Activated naive CD4-positive, alpha-beta T cell treated with anti-CD3 and anti-CD28 coated beads, Interleukin-2, amount 50 U/mL, for 16 hours (primary cell): ENCODE data around the gene MAP2K7.
"Not testable (repeated sequence)": the region's sequence is repeated elsewhere in the genome, so short reads cannot be mapped to it uniquely, and the experiment has no call there.

Experiments
- DNase-seq: peaks from one replicate; pipeline ENCODE4 v3.0.0-alpha.2; 2020

MAP2K7 gene

GRCh38 chr19:7885818-7886217 is 17.9 kb upstream of the MAP2K7 start:
- DNase-seq, result no peak

GRCh38 chr19:7887408-7888144 is 16.1 kb upstream of the MAP2K7 start:
- no peak for DNase-seq

GRCh38 chr19:7888145-7888825 is 15.4 kb upstream of the MAP2K7 start, which contains the start of gene LRRC8E:
LRRC8E (plus strand) TSS chr19:7888510; CDS start chr19:7895604, 7,094 bp downstream.
- peak; percentile 60 for DNase-seq

GRCh38 chr19:7888826-7889217 is 14.9 kb upstream of the MAP2K7 start:
- no peak for DNase-seq

- not testable (repeated sequence) for DNase-seq
Measured at GRCh38 chr19:7893362-7894101, 10.1 kb upstream of the MAP2K7 start.

- DNase-seq, result no peak
Measured at GRCh38 chr19:7894612-7895309, 8.9 kb upstream of the MAP2K7 start.

GRCh38 chr19:7895565-7895964 is 8.1 kb upstream of the MAP2K7 start:
- no peak for DNase-seq

GRCh38 chr19:7897292-7897691 is 6.4 kb upstream of the MAP2K7 start:
- no peak for DNase-seq

- DNase-seq, result no peak
Measured at GRCh38 chr19:7898967-7899366, 4.7 kb upstream of the MAP2K7 start.

- DNase-seq, result no peak
Measured at GRCh38 chr19:7899751-7900378, 3.8 kb upstream of the MAP2K7 start.

- DNase-seq, result no peak
Measured at GRCh38 chr19:7900401-7900870, 3.2 kb upstream of the MAP2K7 start.

GRCh38 chr19:7900931-7901330 is 2.7 kb upstream of the MAP2K7 start:
- DNase-seq, result no peak

GRCh38 chr19:7901337-7901736 is 2.3 kb upstream of the MAP2K7 start:
- no peak for DNase-seq

GRCh38 chr19:7902796-7903243 is 857 bp upstream of the MAP2K7 start:
- DNase-seq, result no peak

- DNase-seq, result no peak
Measured at GRCh38 chr19:7904074-7905020, 670 bp downstream of the MAP2K7 start.

GRCh38 chr19:7905268-7905667 is 1.6 kb downstream of the MAP2K7 start:
- no peak for DNase-seq

GRCh38 chr19:7905859-7906258 is 2.2 kb downstream of the MAP2K7 start:
- DNase-seq, result no peak

GRCh38 chr19:7907122-7907521 is 3.4 kb downstream of the MAP2K7 start:
- DNase-seq, result no peak

GRCh38 chr19:7907544-7907943 is 3.9 kb downstream of the MAP2K7 start:
- DNase-seq, result no peak

GRCh38 chr19:7908078-7908699 is 4.5 kb downstream of the MAP2K7 start:
- DNase-seq, result no peak
